ENCODE results near the gene HNF1A. TPM values are rescaled to one million over a fixed set of nuclear protein-coding genes. Genes with fewer than 3 reads are reported as not detected.

The HNF1A gene
- total RNA-seq, 3 donors from 2014 or later = 6.5 to 22.6 (median 14.4) TPM

GRCh38 chr12:121023799-121024198 is 45.5 kb downstream of the HNF1A start:
- Histone ChIP-seq H3K36me3 (ENCODE audit: low read depth) (no peaks in the 10 kb centered on the region), H3K9me3 (no peaks in the 10 kb centered on the region), H3K4me3 (no peak overlapping the region), H3K4me1 (ENCODE audit: low read depth) (peaks cover 16% of the 10 kb centered on the region)
- ATAC-seq = no peak
- TF ChIP-seq CTCF (IDR thresholded peaks at IDR 0.05) = no peak
- no peak for DNase-seq
- intact Hi-C loops (cut with DNase I, micrococcal nuclease) = no loop called here

GRCh38 chr12:121025442-121026226 is 47.3 kb downstream of the HNF1A start:
- ATAC-seq (peak; percentile 98), DNase-seq (peak; percentile 82 to 83 (median 82))
- no peak for TF ChIP-seq CTCF (IDR thresholded peaks at IDR 0.05)
- H3K4me1 ChIP-seq (ENCODE audit: low read depth) = peaks cover 16% of the 10 kb centered on the region
- intact Hi-C loops (cut with DNase I, micrococcal nuclease) = no loop called here
- no peak overlapping the region for H3K4me3 ChIP-seq
- H3K9me3 ChIP-seq = no peaks in the 10 kb centered on the region
- H3K36me3 ChIP-seq (ENCODE audit: low read depth) = no peaks in the 10 kb centered on the region

GRCh38 chr12:121026274-121027045 is 48.1 kb downstream of the HNF1A start:
- ATAC-seq (peak; percentile 79), DNase-seq (no peak)
- no peak for TF ChIP-seq CTCF (IDR thresholded peaks at IDR 0.05)

GRCh38 chr12:121030576-121031212 is 52.4 kb downstream of the HNF1A start:
- intact Hi-C loops (cut with DNase I, micrococcal nuclease) = no loop called here
- no peak for TF ChIP-seq CTCF (IDR thresholded peaks at IDR 0.05)

More at GRCh38 chr12:121026274-121027045, 48.1 kb downstream of the HNF1A start:
- H3K36me3 ChIP-seq (ENCODE audit: low read depth) = no peaks in the 10 kb centered on the region
- H3K4me3 ChIP-seq = no peak overlapping the region
- H3K4me1 ChIP-seq (ENCODE audit: low read depth) = peaks cover 16% of the 10 kb centered on the region
- intact Hi-C loops (cut with DNase I, micrococcal nuclease) = no loop called here
- H3K9me3 ChIP-seq = no peaks in the 10 kb centered on the region

GRCh38 chr12:121033625-121034349 is 55.4 kb downstream of the HNF1A start:
- ATAC-seq = peak; percentile 83
- no peak for DNase-seq
- no peaks in the 10 kb centered on the region for H3K36me3 ChIP-seq (ENCODE audit: low read depth)
- TF ChIP-seq CTCF (IDR thresholded peaks at IDR 0.05) = no peak
- no peaks in the 10 kb centered on the region for H3K9me3 ChIP-seq
- no peak overlapping the region for H3K4me3 ChIP-seq
- peaks cover 7% of the 10 kb centered on the region for H3K4me1 ChIP-seq (ENCODE audit: low read depth)
- intact Hi-C loops (cut with DNase I, micrococcal nuclease) = no loop called here

More at GRCh38 chr12:121030576-121031212, 52.4 kb downstream of the HNF1A start:
- Histone ChIP-seq H3K4me3 (no peak overlapping the region), H3K9me3 (no peaks in the 10 kb centered on the region), H3K36me3 (ENCODE audit: low read depth) (no peaks in the 10 kb centered on the region), H3K4me1 (ENCODE audit: low read depth) (peaks cover 8% of the 10 kb centered on the region)
- DNase-seq = no peak
- ATAC-seq = no peak

All from mucosa of descending colon (tissue), 3 donors.